H1 (cell line): Measurements from ENCODE around the gene LRP2BP. TPM values are rescaled to one million over a fixed set of nuclear protein-coding genes. Genes with fewer than 3 reads are reported as not detected.

Source experiments
- CTCF ChIA-PET: fragments of 300-600 bp; sonication (Branson Sonifier 250); formaldehyde crosslinking; loops from one replicate; lab custom pipeline; 2021; ENCODE audit not compliant: partially characterized antibody; lab: Charles Lee
- POLR2A ChIA-PET: fragments of 300-600 bp; sonication (Branson Sonifier 250); formaldehyde crosslinking; loops from one replicate; lab custom pipeline; 2021; ENCODE audit warnings: inconsistent platforms; ENCODE audit not compliant: partially characterized antibody; lab: Charles Lee
- DNase-seq, 2 experiments: peaks; one replicate each; pipeline versions ENCODE4 v3.0.0 to v3.0.0-alpha.2; 2010 to 2022; ENCODE audit warnings: low spot score in 2 of 2, low read depth in 1 of 2, mixed read lengths in 1 of 2
- FAIRE-seq: peaks from 2 replicates; lab custom pipeline; 2011; peaks lifted over from hg19 to GRCh38; lab: Jason Lieb, UNC
- H2AFZ ChIP-seq: 2 replicates; pipeline ENCODE4 v1.8.1; 2012; ENCODE audit warnings: low read length, inconsistent platforms
- H2AK5ac ChIP-seq: 2 replicates; pipeline ENCODE4 v1.6.1; 2013; ENCODE audit warnings: low read depth, low read length
- H2BK120ac ChIP-seq: replicated peaks from 2 replicates; pipeline ENCODE3; 2013; ENCODE audit warnings: low read depth, low read length, inconsistent platforms
- H2BK12ac ChIP-seq: 2 replicates; pipeline ENCODE4 v1.6.1; 2013; ENCODE audit warnings: low read depth, low read length
- H2BK15ac ChIP-seq: 2 replicates; pipeline ENCODE4 v1.6.1; 2013; ENCODE audit warnings: low read length
- H2BK20ac ChIP-seq: 2 replicates; pipeline ENCODE4 v1.6.1; 2013; ENCODE audit warnings: low read length
- H2BK5ac ChIP-seq: 2 replicates; pipeline ENCODE4 v1.6.1; 2013; ENCODE audit warnings: low read depth, low read length
- H3K14ac ChIP-seq: 2 replicates; pipeline ENCODE4 v1.6.1; 2013; ENCODE audit warnings: inconsistent platforms; ENCODE audit not compliant: insufficient read length
- H3K18ac ChIP-seq: 2 replicates; pipeline ENCODE4 v1.6.1; 2013; ENCODE audit warnings: low read length; ENCODE audit errors: extremely low read depth
- H3K23ac ChIP-seq: 2 replicates; pipeline ENCODE4 v1.6.1; 2013; ENCODE audit warnings: inconsistent platforms; ENCODE audit not compliant: insufficient read length
- H3K23me2 ChIP-seq: 2 replicates; pipeline ENCODE4 v1.6.1; 2013; ENCODE audit warnings: low read depth, low read length
- H3K27ac ChIP-seq: 2 replicates; pipeline ENCODE4 v1.6.1; 2011; ENCODE audit warnings: low read depth, low read length, inconsistent platforms
- H3K27me3 ChIP-seq, 4 experiments: replicated peaks in 1 of 4; 1 replicate in 1 of 4; 2 replicates in 3 of 4; pipeline versions ENCODE4 v1.6.1 to v1.8.1; 2011 to 2013; ENCODE audit warnings: low read length in 3 of 4, mild to moderate bottlenecking in 3 of 4, inconsistent platforms in 2 of 4, mixed read lengths in 2 of 4, moderate library complexity in 1 of 4; ENCODE audit not compliant: control insufficient read depth in 3 of 4, insufficient read depth in 3 of 4; ENCODE audit errors: extremely low read depth in 1 of 4
- H3K36me3 ChIP-seq, 4 experiments: 2 replicates each; pipeline versions ENCODE4 v1.6.1 to v1.8.1; 2011 to 2013; ENCODE audit warnings: mild to moderate bottlenecking in 4 of 4, low read length in 3 of 4, moderate library complexity in 2 of 4, control low read depth in 1 of 4, inconsistent platforms in 1 of 4; ENCODE audit not compliant: insufficient read depth in 4 of 4, control insufficient read depth in 2 of 4
- H3K4ac ChIP-seq: replicated peaks from 2 replicates; pipeline ENCODE3; 2013; ENCODE audit warnings: low read length, low read depth, mixed read lengths, inconsistent platforms; ENCODE audit not compliant: insufficient read length
- H3K4me1 ChIP-seq, 4 experiments: replicated peaks in 1 of 4; 1 replicate in 1 of 4; 2 replicates in 3 of 4; pipeline versions ENCODE4 v1.6.1 to v1.8.1; 2011 to 2013; ENCODE audit warnings: low read length in 3 of 4, inconsistent platforms in 2 of 4, mixed read lengths in 1 of 4; ENCODE audit not compliant: insufficient read depth in 4 of 4, control insufficient read depth in 3 of 4
- H3K4me2 ChIP-seq, 2 experiments: 2 replicates each; pipeline versions ENCODE4 v1.6.1 to v1.8.1; 2011 to 2013; ENCODE audit warnings: low read depth in 2 of 2, low read length in 2 of 2, control low read depth in 1 of 2, inconsistent platforms in 1 of 2, mild to moderate bottlenecking in 1 of 2; ENCODE audit not compliant: insufficient read depth in 1 of 2
- H3K4me3 ChIP-seq, 4 experiments: fragments of 200-600, 300-600 bp in 1 of 4; sonication (generic), shearing (Covaris generic), sonication (Bioruptor Twin) in 1 of 4; 2 replicates each; pipeline versions ENCODE4 v1.5.1 to v1.8.1; 2011 to 2016; ENCODE audit warnings: low read length in 4 of 4, low read depth in 3 of 4, control low read depth in 2 of 4, inconsistent platforms in 2 of 4, mild to moderate bottlenecking in 2 of 4, mixed read lengths in 1 of 4, moderate library complexity in 1 of 4; ENCODE audit not compliant: insufficient read depth in 2 of 4; ENCODE audit errors: extremely low read depth in 1 of 4
- H3K56ac ChIP-seq: replicated peaks from 2 replicates; pipeline ENCODE3; 2013; ENCODE audit warnings: low read depth, mild to moderate bottlenecking, mixed read lengths, low read length, inconsistent platforms; ENCODE audit not compliant: insufficient read length
- H3K79me1 ChIP-seq: 2 replicates; pipeline ENCODE4 v1.6.1; 2013; ENCODE audit warnings: low read depth, low read length, control low read depth
- H3K79me2 ChIP-seq, 2 experiments: 2 replicates each; pipeline versions ENCODE4 v1.6.1 to v1.8.1; 2012 to 2013; ENCODE audit warnings: low read length in 2 of 2, mild to moderate bottlenecking in 2 of 2, inconsistent platforms in 1 of 2; ENCODE audit not compliant: insufficient read depth in 2 of 2, control insufficient read depth in 1 of 2
- H3K9ac ChIP-seq, 4 experiments: replicated peaks in 1 of 4; 1 replicate in 1 of 4; 2 replicates in 3 of 4; pipeline versions ENCODE4 v1.6.1 to v1.8.1; 2011 to 2013; ENCODE audit warnings: low read depth in 3 of 4, low read length in 3 of 4, control low read depth in 2 of 4, mild to moderate bottlenecking in 2 of 4, moderate library complexity in 2 of 4, inconsistent platforms in 1 of 4; ENCODE audit errors: extremely low read depth in 1 of 4
- H3K9me3 ChIP-seq, 2 experiments: 2 replicates each; pipeline versions ENCODE4 v1.6.1 to v1.8.1; 2012 to 2013; ENCODE audit warnings: mild to moderate bottlenecking in 2 of 2, moderate library complexity in 2 of 2, control low read depth in 1 of 2, inconsistent platforms in 1 of 2, low read depth in 1 of 2, low read length in 1 of 2, mixed read lengths in 1 of 2; ENCODE audit not compliant: insufficient read depth in 2 of 2
- H4K20me1 ChIP-seq, 2 experiments: replicated peaks in 1 of 2; 2 replicates each; pipeline versions ENCODE3 to v1.8.1; 2011 to 2013; ENCODE audit warnings: inconsistent platforms in 2 of 2, low read length in 2 of 2, mild to moderate bottlenecking in 1 of 2; ENCODE audit not compliant: insufficient read depth in 2 of 2, control insufficient read depth in 1 of 2
- H4K5ac ChIP-seq: 2 replicates; pipeline ENCODE4 v1.6.1; 2013; ENCODE audit warnings: low read length, low read depth, mixed read lengths, inconsistent platforms; ENCODE audit not compliant: insufficient read length
- H4K8ac ChIP-seq: 2 replicates; pipeline ENCODE4 v1.8.0; 2013; ENCODE audit warnings: mild to moderate bottlenecking, moderate library complexity, low read length, inconsistent platforms; ENCODE audit not compliant: insufficient read depth; ENCODE audit errors: extremely low read depth
- H4K91ac ChIP-seq: replicated peaks from 2 replicates; pipeline ENCODE3; 2013; ENCODE audit warnings: low read length, mixed read lengths, inconsistent platforms; ENCODE audit not compliant: insufficient read length
- TBP ChIP-seq: IDR thresholded peaks from 2 replicates; pipeline ENCODE4 v1.6.1; 2011; ENCODE audit warnings: low read depth, low read length, improper control_type of control experiment
- WGBS, 2 experiments: shearing (Covaris generic) in 1 of 2; methylation state at CpG; one replicate each; pipeline versions ENCODE4 v1.1.6 to v1.1.7; 2013 to 2015; ENCODE audit warnings: low lambda C conversion rate in 2 of 2, mixed read lengths in 2 of 2, inconsistent platforms in 1 of 2, low coverage in 1 of 2, missing lambda C conversion rate in 1 of 2; ENCODE audit not compliant: insufficient replicate concordance in 2 of 2, insufficient coverage in 1 of 2, insufficient read length in 1 of 2; ENCODE audit errors: extremely low coverage in 1 of 2, missing lambda C conversion rate in 1 of 2; 5-methylcytosine and 5-hydroxymethylcytosine counted together
- polyA plus RNA-seq, 7 experiments: library from polyadenylated mRNA; depleted of rRNA in 3 of 7; stranded (reverse) in 5 of 7; unstranded in 2 of 7; fragments of >200 nt in 5 of 7; fragments of 200-250 nt in 2 of 7; gene quantifications; 1 replicate in 5 of 7; 2 replicates in 1 of 7; 4 replicates in 1 of 7; pipeline versions ENCODE4 v1.2.1 to v1.2.3, GENCODE V29; 2011 to 2013; ENCODE audit warnings: missing spikeins in 2 of 7, mixed read lengths in 2 of 7
- total RNA-seq: library from RNA; stranded (reverse); fragmentation: NEBNext Ultra II Directional; extraction: Animal tissue kit (Norgen Biotek cat#: 25700); gene quantifications from 2 replicates; pipeline ENCODE4 v1.2.1, GENCODE V29; 2021

Gene LRP2BP
- total and polyA plus RNA-seq, 2 of the 8 experiments (the other 6 are each of a cell fraction or from before 2014, with no cell fraction given): 0.12 to 0.30 TPM

DNA sequence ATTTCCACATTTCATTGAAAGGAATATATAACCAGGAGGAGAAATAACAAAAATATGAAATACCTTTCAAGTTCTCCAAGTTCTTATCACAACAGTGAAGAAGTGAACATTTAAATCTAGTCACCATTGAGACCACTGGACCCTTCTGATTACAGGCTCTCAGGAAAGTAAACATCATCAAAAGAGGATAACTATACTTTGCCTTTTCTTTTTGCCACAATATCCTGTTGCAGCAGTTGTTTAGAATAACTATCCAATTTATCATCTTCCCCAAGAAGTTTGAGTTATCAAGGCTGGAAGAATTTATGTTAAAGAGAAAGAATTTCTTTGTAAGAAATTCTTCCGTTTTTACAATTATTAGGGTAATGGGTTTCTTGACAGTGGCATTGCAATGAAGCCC is 3.6 kb downstream of the LRP2BP start:
- DNase-seq: no peak
- CTCF ChIA-PET: no interaction called here
- peaks cover 12% of the 10 kb centered on the region; the same call in 1 of the 2 replicates for H3K23me2 ChIP-seq
- POLR2A ChIA-PET: no interaction called here
- H4K20me1 ChIP-seq: no peaks in the 10 kb centered on the region
- no peaks in the 10 kb centered on the region for H3K36me3 ChIP-seq
- H2BK15ac ChIP-seq: no peak overlapping the region
- H3K27ac ChIP-seq: no peak overlapping the region
- no peak for TF ChIP-seq TBP
- no peak overlapping the region for H3K4me2 ChIP-seq
- no peak overlapping the region for H2BK12ac ChIP-seq
- no peaks in the 10 kb centered on the region for H3K27me3 ChIP-seq
- H3K14ac ChIP-seq: no peak overlapping the region
- no peak overlapping the region for H2AFZ ChIP-seq
- no peak overlapping the region for H2BK20ac ChIP-seq
- H3K4me1 ChIP-seq: peaks cover 0 to 6% (median 2%) of the 10 kb centered on the region in 4 experiments; a peak in 4 of 7 replicates
- H4K8ac ChIP-seq: no peak overlapping the region
- H3K18ac ChIP-seq: no peak overlapping the region
- 81% methylated on average over 1 of the region's 1 CpG; no CpG with 5 or more reads in 1 of the 2 experiments for WGBS, 2 experiments
- H3K9me3 ChIP-seq: no peaks in the 10 kb centered on the region
- no peak overlapping the region for H4K5ac ChIP-seq
- H3K79me2 ChIP-seq: no peaks in the 10 kb centered on the region
- no peak overlapping the region for H2AK5ac ChIP-seq
- H4K91ac ChIP-seq: no peak overlapping the region
- H3K79me1 ChIP-seq: no peaks in the 10 kb centered on the region
- no peak overlapping the region for H3K4me3 ChIP-seq
- no peak for FAIRE-seq
- H3K56ac ChIP-seq: no peak overlapping the region
- no peak overlapping the region for H3K4ac ChIP-seq
- no peak overlapping the region for H2BK5ac ChIP-seq
- no peak overlapping the region for H3K23ac ChIP-seq
- H2BK120ac ChIP-seq: no peak overlapping the region
- no peak overlapping the region for H3K9ac ChIP-seq
